Globus pallidus (tissue), 1 donor: ENCODE data around the gene HYDIN.
A peak's percentile ranks its signal among the peaks of the same experiment; 100 is the strongest.
"Not testable (repeated sequence)": the region's sequence is repeated elsewhere in the genome, so short reads cannot be mapped to it uniquely, and the experiment has no call there.

Experiments used
- DNase-seq: peaks from one replicate; pipeline ENCODE4 v3.0.0-alpha.2; 2015; ENCODE audit warnings: low spot score

Gene HYDIN

DNA sequence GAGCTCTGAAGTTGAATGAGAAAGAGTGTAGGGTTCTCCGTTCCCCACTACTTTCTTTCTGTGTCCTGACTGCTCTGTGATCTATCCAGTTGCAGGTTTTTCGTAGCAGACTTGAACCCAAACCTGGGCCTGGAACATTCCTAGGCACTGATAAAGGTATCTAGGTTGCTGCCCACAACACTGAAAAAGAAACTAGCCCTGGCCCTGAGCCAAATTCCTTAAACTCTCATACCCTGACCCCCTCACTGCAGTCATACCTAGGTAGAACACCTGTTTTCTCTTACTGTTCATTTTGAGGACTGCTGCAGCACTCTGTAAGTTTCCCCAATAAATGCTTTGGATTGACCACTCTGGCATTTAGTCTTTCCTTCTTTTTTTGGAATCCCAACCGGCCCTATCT lies 5.4 kb downstream of the HYDIN start:
- no peak for DNase-seq

DNA sequence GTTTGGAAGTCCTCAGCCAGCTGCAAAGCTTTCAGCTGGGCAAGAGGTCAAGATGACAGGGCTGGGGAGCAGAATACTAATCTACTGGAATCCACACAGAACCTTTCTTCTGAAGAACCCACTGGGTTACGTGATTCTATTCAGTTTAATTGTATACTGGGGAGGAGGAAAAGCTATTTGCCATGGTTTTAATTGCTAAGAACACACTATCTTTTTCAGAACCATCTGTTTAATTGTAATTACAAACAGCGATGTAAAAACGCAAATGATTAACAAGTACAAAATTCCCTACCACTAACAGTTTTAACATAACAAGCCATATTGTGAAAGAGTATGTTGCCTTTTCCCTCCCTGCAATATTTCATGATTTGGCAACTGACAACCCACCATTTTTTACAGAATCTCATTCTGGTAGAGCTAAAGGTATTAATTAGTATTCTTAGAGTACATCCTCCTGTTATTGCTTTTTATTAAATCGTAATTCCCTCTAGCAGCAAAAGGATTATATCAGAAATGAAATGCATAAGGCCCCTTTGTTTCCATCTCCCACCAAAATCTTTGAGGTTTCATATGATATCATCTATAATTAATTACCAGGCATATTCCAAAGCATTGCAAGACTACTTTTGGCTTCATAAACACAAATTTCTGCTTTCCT lies 12.1 kb downstream of the HYDIN start:
- DNase-seq, result no peak

DNA sequence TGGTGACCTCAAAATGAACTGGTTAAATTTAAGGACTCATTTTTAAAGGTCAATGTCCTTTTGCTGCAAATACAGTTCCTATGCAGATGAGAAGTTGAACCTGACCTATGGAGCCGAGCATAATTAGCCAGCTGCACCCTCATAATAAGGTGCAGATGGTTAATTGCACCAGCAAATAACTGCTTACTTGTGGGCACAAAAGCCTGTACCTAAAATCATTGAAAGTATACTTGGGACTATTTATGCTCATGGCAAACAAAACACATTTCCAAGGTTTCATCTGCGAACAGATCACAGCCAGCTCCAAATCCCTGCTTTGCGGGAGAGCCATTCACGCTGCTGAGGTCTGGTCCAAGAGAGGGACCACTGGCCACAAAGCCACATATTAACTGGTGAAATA lies 13.0 kb downstream of the HYDIN start:
- no peak for DNase-seq

DNA sequence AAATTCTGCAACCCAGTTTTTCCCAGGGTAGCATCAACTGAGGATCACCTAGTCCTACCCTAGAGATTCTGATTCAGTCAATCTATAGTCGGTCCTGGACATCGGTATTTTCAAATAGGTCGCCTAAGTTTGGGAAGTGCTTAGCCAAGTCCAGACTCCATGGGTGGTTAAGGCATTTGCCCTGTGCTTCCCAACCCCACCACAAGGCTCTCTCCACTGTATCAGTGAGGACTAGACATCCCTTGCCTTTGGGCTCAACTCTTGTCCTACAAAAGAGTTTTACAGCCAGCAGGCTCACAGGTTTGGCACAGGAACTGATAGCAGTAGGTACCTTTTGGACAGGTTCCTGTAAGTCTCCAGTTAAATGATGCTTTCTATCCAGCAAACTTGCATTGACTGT lies 13.8 kb downstream of the HYDIN start:
- DNase-seq, result no peak

DNA sequence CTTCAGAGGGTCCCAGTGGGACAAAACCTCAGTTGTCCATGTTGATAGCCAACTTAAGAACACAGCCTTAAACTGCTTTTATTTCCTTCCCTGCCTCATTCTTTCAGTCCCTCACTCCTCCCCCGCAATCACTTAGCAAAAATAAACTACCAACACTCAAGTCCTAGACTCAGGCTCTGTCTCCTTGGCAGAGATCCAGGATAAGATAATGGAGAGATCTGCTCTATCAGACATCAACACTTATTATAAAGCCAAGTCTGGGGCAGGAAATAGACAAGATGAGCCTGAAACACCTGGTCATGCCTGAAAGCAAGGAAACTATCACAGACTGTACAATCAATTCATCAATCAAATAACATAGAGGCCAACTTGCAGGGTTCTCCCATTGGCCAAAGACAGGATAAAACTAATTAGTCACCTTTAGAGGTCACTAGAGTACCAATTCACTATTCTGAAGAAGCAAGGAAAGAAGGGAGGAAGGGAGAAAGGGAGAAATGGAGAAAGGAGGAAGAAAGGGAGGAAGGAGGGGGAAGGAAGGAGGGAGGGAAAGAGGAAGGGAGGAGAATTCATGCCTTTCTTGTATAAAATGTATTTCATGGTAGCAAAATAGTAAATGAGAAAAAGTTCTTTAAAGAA lies 15.7 kb downstream of the HYDIN start:
- DNase-seq, result peak; percentile 14

DNA sequence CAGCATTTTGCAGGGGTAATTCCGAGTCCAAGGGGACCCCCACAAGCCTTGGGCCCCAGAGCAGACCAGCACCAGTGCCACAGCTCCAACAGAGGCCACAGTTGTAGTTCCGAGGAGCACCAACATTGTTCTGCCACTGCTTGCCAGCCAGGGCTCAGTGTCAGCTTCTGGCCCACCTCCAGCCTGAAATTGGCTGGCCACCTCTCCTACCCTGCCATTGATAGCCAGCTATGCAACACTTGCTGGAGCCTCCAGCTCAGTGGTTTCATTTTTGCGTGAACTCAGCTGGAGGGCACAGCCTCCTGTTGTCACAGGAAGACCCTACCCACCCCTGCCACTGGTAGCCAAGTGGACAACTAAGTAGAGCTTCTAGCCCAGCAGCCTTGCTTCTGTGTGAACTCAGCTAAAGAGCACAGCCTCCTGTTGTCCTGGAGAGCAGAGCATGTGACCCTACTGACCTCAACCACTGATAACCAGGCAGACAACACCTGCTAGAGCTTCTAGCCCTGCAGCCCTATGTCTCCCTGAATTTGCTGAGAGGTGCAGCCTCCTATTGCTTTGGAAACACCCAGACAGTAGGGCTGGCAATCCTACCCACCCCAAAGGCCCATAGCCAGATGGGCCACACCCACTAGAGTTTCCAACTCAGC lies 24.9 kb downstream of the HYDIN start:
- peak; percentile 11 for DNase-seq

DNA sequence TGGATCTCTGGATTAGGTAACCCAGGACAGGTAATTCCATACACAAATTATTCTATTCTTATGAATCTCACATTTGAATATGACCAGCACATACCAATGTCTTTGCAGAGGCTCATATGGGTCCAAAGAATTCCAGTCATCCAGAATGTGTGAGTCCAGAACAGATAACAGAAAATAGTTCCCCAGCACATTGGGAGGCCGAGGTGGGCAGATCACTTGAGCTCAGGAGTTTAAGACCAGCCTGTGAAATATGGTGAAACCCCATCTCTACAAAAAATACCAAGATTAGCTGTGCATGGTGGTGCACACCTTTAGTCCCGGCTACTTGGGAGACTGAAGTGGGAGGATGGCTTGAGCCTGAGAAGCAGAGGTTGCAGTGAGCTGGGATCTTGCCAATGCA lies 26.9 kb downstream of the HYDIN start:
- DNase-seq, result no peak

DNA sequence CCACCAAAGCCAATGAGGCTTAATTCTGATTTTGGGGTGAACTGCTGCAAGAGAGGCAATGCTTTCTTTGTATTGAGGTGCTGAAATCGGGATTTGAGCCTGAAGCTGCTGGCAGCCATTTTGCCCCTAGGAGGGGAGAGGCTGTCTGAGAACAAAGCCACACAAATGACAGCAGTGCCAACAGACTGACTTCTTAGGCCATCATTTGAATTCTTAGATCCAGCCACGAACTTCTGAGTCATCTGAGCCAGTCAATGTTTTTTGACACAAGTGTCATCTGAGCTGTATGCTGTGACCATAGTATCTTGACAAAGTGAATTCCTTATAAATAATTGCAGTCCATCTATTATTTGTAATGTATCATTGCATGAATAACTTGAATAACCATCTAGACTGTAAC lies 29.0 kb downstream of the HYDIN start:
- no peak for DNase-seq

DNA sequence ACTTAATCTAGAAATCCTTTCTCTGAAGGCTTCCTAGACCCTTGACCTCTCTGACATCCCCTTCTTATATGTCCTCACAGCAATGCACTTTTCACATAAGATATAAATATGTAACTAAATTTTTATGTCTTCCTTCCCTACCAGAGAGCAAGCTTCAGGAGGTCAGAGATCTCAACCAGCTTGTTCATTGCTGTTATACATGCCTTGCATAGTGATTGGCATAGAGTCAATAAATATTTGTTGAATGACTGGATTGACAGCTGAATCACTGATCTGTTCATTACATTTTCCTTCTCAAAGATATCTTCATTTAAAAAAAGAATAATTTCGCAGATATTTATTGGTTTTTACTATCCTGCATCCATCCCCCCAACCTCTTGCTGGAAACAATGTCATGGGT lies 29.5 kb downstream of the HYDIN start:
- DNase-seq, result no peak

DNA sequence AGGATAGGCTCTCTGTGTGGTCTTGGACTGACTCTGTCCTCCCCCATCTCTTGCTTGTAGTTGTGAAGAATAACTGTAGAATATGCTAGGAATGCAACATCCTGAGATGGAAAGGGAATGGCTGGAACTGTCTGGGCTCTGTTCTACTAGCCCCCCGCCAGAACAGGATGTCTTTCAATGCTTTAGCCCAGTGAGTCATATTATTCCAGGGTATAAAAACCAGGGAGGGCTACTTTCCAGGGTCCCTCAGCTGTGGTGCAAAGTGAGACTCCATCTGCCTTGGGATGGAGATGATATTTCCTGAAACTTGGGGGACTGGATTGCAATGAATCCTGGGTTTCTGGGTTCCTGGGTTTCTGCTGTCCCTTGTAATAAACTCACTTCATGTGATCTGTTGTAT lies 32.1 kb downstream of the HYDIN start:
- DNase-seq, result no peak

DNA sequence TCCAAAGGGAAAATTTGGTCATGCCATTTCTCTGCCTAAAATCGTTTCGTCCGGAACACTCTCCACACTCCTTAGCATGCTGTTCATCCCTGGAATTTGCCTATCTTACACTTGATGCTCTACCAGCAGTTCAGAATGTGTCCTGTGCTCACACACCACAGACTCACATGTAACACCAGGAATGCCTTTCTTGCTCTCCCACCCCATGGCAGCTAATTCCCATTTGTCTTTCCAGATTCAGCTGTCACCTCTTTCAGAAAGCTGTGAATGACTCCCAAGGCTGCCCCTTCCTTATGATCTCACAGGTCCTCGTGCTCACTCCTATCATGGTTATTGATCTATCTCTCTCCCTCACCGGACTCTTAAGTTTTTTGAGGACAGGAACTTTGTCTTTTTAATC lies 38.1 kb downstream of the HYDIN start:
- no peak for DNase-seq

DNA sequence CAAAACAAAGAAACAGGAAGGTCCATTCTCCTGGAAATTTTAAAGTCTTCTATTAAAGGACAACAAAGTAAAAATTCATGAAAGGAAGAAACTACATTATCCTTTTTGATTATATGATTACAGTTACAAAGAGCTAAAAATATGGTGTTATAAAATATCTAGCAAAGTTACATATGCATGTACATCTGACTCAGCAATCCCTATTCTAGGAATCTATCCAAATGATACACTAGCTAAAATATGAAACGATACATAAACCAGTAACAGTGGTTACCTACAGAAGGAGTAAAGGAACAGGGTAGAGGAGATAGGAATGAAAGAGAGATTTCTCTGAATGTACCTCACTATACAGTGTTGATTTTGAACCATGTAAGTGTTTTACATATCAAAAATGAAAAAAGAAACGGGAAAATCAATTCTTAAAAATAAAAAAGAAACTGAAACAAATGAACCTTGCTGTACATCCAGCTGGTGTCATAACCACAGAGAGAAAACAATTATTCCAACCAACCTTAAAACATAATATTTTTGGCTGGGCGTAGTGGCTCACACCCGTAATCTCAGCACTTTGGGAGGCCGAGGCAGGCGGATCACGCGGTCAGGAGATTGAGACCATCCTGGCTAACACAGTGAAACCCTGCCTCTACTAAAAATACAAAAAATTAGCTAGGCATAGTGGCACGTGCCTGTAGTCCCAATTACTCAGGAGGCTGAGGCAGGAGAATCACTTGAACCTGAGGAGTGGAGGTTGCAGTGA lies 41.4 kb downstream of the HYDIN start:
- DNase-seq, result no peak

DNA sequence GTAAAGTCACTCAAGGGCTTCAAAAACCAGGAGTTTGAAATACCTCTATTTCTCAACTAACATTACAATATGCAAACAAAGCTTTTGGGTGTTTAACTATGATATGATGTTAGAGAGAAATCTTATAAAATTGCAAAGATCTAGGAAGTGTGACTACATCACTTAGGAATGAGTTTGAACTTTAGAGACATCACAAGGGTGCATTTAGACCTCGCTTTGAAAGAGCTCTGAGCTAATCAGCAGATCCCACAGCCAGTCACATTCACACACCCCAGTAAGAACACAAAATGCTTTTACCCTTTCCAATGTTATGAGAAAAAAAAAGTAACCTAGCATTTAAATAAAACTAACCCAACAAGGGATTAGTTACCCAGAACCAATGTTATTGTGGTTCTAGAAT lies 45.2 kb downstream of the HYDIN start:
- no peak for DNase-seq

DNA sequence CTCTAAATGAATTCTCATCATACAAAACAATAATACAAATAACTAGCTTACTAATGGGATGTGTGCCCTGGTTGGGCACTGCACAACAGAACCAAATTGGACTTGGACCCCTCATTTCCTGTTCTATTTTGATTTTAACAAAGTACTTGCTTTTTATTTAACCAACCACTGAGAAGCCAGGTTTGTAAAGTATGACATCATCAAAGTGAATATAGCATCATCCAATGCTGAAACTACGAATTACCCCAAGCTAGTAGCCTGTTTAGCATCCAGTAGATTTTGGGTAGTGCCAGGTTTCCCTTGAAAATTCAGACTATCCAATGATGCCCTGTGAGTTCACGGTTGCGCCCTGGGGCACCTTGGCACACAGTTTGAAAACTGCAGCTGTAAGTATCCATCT lies 51.0 kb downstream of the HYDIN start:
- DNase-seq, result no peak

DNA sequence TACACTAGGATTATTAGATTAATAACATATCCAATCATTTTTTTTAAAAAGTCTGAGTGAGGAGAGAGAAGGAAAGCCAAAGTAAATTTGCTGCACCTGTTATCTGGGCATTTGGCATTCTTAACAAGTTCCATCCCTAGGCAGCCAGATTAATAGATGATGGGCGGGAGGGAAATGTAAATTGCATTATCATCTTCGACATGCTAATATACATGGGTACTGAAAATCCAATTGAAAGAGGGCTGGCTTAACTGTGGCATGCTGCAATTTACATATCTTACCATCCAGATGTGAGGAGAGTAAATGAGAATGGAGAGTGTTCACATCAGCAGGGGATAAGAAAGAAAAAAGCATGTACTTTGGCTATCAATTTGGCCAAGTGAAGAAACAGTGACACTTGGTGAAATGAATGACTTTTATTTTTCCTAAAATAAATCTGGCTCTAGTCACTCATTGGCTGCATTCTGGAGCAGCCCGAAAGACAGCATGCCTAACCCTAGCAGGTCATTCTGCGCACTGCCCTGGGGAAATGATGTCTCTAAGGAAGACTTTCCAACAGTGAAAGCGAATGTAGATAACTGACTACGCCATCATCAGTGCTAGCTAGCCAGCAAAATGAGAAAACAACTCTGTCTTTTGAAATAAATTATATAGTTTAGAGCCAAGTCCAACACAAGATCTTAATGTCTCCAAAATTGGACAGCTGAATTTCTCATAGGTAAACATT lies 57.9 kb downstream of the HYDIN start:
- no peak for DNase-seq

DNA sequence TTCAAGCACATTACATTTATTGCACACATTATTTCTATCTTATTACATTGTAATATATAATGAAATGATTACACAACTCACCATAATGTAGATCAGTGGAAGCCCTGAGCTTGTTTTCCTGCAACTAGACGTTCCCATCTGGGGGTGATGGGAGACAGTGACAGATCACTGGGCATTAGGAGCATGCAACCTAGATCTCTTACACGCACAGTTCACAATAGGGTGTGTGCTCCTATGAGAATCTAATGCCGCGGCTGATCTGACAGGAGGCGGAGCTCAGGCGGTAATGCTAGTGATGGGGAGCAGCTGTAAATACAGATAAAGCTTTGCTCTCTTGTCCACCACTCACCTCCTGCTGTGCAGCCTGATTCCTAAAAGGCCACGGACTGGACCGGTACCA lies 69.5 kb downstream of the HYDIN start:
- not testable (repeated sequence) for DNase-seq

DNA sequence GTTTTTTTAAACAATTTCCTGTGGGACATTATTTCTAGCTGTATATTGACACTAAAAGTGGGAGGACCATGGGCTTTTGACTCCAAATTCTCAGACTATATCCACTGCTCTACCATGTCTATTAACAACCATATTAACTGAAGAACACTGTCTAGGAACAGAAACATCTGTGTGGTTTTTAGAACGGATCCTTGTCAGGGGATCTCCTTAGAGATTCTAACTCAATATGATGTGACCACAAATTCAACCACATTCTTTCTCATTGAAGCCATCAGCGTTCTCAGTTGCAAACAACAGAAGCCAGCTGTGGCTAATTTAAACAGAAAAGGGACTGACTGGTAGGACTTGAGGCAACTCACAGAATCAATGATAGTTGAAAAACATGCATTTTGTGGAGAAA lies 73.2 kb downstream of the HYDIN start:
- DNase-seq, result not testable (repeated sequence)

DNA sequence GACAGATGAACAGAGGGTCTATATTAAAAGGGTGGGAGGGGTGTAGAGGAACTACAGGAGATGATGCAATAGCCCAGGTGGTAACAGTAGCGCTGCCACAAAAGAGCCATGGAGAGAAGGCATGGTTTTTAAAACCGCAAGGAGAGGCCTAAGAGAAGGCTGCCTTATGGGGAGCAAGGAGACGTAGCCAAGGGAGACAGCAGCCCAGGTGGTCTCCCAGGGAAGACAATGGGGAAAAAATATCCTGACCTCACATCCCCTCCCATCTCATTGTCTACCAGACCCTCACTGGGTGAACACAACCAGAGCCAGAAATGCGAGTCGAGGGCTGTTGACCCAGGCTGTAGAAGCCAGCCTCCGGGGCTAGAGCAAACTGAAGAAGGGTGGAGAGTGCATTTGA lies 77.2 kb downstream of the HYDIN start:
- not testable (repeated sequence) for DNase-seq

DNA sequence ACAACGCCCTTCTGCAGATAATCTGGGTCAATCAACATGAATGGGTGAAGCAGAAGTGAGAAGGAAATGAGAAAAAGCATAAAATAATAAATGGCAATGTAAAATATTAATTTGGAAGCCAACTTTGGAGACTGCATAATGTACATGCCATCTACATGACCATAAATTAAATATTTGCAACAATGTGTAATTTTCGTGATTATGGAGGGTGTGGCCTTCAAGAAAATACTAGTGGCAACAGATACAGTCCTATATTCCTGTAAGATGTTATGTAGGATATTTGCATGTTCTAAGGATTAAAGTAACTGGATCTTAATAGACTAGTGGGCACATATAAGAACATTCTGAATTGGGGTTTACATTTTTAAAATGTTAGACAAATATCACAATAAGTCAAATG lies 78.9 kb downstream of the HYDIN start:
- DNase-seq, result not testable (repeated sequence)

DNA sequence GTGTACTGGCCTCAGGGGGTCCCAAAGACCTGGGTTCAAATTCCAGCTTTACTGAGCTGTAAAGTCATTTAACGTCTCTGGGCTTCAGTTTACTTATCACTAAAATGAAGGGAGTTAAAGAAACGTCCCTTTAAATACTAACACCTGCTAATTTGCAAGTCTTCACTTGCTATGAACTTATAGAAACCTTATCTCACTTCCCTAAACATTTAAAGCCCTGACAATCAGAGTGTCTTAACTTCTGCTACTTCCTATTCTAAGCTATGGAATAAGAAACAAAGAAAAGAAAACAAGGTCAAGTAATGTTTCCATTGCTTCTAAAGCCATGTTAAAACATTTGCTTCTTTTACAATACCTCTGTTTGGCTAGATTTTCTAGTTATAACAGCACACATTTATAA lies 87.3 kb downstream of the HYDIN start:
- not testable (repeated sequence) for DNase-seq

DNA sequence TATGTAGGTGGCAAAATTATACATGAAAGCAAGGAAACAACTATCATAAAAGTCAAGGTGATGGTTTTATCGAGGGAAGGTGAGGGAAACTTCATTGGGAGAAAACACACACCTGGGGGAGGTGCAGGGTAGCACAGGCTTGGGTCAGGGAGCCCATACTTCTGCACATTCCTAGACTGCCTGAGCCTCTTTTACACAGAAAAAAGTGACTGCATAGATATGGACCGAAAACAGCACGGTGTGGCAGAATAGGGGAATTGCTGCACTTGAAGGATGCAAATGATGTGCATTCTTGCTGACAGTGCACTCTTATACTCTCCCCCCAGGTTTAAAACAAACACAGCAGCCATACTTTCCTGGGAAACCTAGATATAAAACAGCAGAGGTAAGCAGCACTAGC lies 120.0 kb downstream of the HYDIN start:
- DNase-seq, result not testable (repeated sequence)

DNA sequence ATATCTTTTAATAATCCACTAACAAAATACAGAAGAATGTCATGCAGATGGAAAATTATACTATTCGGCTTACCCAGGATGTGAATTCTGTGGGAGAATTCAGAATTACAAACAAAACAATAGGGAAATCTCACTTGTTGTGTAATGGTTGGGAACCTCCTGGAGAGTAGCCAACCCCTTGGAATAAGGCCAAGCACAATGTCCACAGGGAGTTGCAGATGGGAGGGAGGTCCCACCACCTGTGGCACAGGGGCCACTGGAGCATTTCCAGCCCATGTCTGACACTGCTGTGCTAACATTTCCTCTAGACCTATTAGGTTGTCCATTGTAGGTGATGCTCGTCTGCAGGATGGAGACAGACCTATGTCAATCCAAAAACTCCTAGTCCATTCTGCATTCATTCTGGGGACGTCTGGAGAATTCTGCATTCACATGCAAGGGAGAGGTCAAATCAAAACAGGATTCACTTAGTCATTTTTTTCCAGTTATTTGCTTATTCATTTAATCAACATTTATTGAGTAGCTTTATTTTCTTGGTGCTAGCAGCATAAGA lies 120.8 kb downstream of the HYDIN start:
- DNase-seq, result not testable (repeated sequence)
